H1 (cell line): ENCODE results near the gene SPATA31E1.

Experiments used
- BRCA1 ChIP-seq: IDR thresholded peaks from 2 replicates; pipeline ENCODE4 v1.6.1; 2012; ENCODE audit warnings: low read depth, low read length, improper control_type of control experiment
- CEBPB ChIP-seq: IDR thresholded peaks from 2 replicates; pipeline ENCODE4 v1.6.1; 2012; ENCODE audit warnings: low read depth, low read length
- GABPA ChIP-seq: IDR thresholded peaks from 2 replicates; pipeline ENCODE4 v1.6.1; 2011; ENCODE audit warnings: mild to moderate bottlenecking, low read length, moderate library complexity, borderline replicate concordance; ENCODE audit not compliant: insufficient read depth
- MAFK ChIP-seq: IDR thresholded peaks from 2 replicates; pipeline ENCODE4 v1.6.1; 2012; ENCODE audit warnings: low read depth, mild to moderate bottlenecking, improper control_type of control experiment, low read length
- NRF1 ChIP-seq: IDR thresholded peaks from 2 replicates; pipeline ENCODE4 v1.6.1; 2011; ENCODE audit warnings: mild to moderate bottlenecking, low read depth, low read length, improper control_type of control experiment
- PHF8 ChIP-seq: fragments of 200-600 bp; sonication (generic); conservative IDR thresholded peaks from 2 replicates; pipeline ENCODE4 v1.7.1; 2012; ENCODE audit warnings: low read depth, mild to moderate bottlenecking, inconsistent platforms, low read length, moderate library complexity
- POLR2A ChIP-seq, 2 experiments: IDR thresholded peaks; 1 replicate in 1 of 2; 2 replicates in 1 of 2; pipeline ENCODE4 v1.6.1; 2011; ENCODE audit warnings: low read depth in 2 of 2, low read length in 2 of 2, mild to moderate bottlenecking in 2 of 2; ENCODE audit errors: control extremely low read depth in 1 of 2
- RFX5 ChIP-seq: IDR thresholded peaks from 2 replicates; pipeline ENCODE4 v1.6.1; 2011; ENCODE audit warnings: low read depth, low read length, improper control_type of control experiment, borderline replicate concordance
- ZNF274 ChIP-seq: IDR thresholded peaks from 2 replicates; pipeline ENCODE4 v1.7.0; 2012; ENCODE audit warnings: low read length, borderline replicate concordance; ENCODE audit errors: extremely low read depth
- TF ChIP-seq, protein P1 (sequence below), 3 experiments: IDR thresholded peaks; 1 replicate in 2 of 3; 2 replicates in 1 of 3; pipeline versions ENCODE4 v1.5.1 to v1.6.1; 2011; ENCODE audit warnings: low read length in 3 of 3, mild to moderate bottlenecking in 3 of 3, inconsistent platforms in 2 of 3, low read depth in 1 of 3, moderate library complexity in 1 of 3; ENCODE audit not compliant: insufficient read depth in 1 of 3; ENCODE audit errors: control extremely low read depth in 1 of 3
- TF ChIP-seq, protein P2 (sequence below): IDR thresholded peaks from 2 replicates; pipeline ENCODE4 v1.6.1; 2011; ENCODE audit warnings: low read depth, mild to moderate bottlenecking, low read length; ENCODE audit not compliant: insufficient read depth

DNA sequence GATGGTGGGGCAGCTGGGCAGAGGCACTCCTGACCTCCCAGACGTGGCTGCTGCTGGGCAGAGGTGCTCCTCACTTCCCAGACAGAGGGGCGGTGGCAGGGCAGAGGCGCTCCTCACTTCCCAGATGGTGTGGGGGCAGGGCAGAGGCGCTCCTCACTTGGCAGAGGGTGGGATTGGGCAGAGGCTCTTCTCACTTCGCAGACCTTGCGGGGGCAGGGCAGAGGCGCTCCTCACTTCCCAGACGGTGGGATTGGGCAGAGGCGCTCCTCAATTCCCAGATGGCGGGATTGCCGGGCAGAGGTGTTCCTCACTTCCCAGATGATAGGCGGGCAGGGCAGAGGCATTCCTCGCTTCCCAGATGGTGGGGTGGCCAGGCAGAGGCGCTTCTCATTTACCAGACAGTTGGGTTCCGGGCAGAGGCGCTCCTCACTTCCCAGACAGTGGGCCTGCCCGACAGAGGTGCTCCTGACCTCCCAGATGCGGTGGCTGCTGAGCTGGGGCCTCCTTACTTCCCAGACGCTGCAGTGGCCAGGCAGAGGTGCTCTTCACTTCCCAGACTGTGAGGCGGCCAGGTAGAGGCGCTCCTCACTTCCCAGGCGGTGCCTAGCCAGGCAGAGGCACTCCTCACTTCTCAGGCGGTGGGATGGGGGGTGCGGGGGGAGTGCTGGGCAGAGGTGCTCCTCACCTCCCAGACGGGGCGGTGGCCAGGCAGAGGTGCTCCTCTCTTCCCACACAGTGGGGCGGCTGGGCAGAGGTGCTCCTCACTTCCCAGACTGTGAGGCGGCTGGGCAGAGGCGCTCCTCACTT lies 25.3 kb upstream of the SPATA31E1 start:
- TF ChIP-seq, protein P1, sequence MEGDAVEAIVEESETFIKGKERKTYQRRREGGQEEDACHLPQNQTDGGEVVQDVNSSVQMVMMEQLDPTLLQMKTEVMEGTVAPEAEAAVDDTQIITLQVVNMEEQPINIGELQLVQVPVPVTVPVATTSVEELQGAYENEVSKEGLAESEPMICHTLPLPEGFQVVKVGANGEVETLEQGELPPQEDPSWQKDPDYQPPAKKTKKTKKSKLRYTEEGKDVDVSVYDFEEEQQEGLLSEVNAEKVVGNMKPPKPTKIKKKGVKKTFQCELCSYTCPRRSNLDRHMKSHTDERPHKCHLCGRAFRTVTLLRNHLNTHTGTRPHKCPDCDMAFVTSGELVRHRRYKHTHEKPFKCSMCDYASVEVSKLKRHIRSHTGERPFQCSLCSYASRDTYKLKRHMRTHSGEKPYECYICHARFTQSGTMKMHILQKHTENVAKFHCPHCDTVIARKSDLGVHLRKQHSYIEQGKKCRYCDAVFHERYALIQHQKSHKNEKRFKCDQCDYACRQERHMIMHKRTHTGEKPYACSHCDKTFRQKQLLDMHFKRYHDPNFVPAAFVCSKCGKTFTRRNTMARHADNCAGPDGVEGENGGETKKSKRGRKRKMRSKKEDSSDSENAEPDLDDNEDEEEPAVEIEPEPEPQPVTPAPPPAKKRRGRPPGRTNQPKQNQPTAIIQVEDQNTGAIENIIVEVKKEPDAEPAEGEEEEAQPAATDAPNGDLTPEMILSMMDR (IDR thresholded peaks at IDR 0.05; ENCODE audit: control extremely low read depth in 1 of 3, insufficient read depth in 1 of 3, low read depth in 1 of 3, low read length in 3 of 3), result no peak
- no peak for TF ChIP-seq MAFK
- no peak for TF ChIP-seq PHF8
- TF ChIP-seq GABPA, result no peak
- TF ChIP-seq NRF1, result no peak
- no peak for TF ChIP-seq POLR2A (IDR thresholded peaks at IDR 0.05; ENCODE audit: control extremely low read depth in 1 of 2, low read depth in 2 of 2, low read length in 2 of 2)
- TF ChIP-seq, protein P2, sequence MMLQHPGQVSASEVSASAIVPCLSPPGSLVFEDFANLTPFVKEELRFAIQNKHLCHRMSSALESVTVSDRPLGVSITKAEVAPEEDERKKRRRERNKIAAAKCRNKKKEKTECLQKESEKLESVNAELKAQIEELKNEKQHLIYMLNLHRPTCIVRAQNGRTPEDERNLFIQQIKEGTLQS, result no peak
- TF ChIP-seq RFX5, result no peak
- no peak for TF ChIP-seq BRCA1
- no peak for TF ChIP-seq CEBPB
- TF ChIP-seq ZNF274, result no peak
